Measurements from ENCODE around the gene CTXND1.

Gene CTXND1

DNA sequence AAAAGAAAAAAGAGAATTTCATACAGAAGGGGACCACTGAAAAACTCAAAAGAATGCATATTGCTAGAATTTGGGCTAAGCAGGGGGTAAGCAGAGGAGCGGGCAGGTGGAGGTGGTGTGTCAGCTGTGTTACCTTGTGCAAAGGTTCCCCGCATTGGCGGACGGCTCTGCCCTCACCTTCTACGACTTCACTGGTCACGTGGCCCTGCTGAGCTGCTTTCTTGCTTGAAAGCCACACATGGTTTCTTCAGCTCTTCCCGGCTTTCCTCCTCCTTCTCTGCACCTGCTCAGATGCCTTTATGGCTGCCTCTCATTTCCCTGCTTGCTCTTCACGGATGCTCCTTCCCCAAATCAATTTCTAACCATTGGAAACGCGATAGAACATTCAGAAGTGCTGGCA lies 68.7 kb downstream of the CTXND1 start:
- TF ChIP-seq, protein P1, sequence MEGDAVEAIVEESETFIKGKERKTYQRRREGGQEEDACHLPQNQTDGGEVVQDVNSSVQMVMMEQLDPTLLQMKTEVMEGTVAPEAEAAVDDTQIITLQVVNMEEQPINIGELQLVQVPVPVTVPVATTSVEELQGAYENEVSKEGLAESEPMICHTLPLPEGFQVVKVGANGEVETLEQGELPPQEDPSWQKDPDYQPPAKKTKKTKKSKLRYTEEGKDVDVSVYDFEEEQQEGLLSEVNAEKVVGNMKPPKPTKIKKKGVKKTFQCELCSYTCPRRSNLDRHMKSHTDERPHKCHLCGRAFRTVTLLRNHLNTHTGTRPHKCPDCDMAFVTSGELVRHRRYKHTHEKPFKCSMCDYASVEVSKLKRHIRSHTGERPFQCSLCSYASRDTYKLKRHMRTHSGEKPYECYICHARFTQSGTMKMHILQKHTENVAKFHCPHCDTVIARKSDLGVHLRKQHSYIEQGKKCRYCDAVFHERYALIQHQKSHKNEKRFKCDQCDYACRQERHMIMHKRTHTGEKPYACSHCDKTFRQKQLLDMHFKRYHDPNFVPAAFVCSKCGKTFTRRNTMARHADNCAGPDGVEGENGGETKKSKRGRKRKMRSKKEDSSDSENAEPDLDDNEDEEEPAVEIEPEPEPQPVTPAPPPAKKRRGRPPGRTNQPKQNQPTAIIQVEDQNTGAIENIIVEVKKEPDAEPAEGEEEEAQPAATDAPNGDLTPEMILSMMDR (IDR thresholded peaks at IDR 0.05; ENCODE audit: extremely low read depth, missing control alignments), result no peak
- DNase-seq (ENCODE audit: low spot score), result no peak

DNA sequence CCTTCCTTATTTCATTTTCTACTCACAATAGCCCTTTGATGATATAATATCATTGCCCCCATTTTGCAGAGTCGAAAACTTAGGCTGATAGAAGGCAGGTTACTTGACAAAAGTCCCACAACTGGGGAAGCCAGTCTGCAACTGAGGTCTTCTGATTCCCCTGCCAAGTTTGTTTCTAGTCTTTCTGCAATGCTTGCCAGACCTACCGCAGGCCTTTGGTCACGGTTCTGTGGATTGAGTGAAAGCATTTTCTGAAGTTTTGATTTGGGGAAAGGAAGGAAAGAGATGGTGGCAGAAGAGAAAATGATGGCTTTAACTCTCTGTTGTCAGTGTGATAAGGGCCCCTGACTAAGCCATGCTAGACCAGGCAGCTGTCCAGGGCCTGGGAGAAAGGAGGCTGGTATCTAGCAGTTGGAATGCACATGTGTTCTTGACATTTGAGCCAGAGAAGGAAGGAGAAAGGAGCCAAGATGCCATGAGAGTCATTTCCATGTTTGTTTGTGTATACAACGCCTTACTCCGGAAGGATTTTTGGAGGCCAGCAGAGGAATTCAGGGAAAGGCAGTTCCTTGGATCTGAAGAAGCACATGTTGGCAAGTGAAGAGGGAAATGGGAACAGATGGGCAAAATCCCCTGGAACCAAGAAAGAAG lies 69.3 kb downstream of the CTXND1 start:
- TF ChIP-seq, protein P1 (IDR thresholded peaks at IDR 0.05; ENCODE audit: extremely low read depth, missing control alignments), result no peak
- DNase-seq (ENCODE audit: low spot score), result no peak

DNA sequence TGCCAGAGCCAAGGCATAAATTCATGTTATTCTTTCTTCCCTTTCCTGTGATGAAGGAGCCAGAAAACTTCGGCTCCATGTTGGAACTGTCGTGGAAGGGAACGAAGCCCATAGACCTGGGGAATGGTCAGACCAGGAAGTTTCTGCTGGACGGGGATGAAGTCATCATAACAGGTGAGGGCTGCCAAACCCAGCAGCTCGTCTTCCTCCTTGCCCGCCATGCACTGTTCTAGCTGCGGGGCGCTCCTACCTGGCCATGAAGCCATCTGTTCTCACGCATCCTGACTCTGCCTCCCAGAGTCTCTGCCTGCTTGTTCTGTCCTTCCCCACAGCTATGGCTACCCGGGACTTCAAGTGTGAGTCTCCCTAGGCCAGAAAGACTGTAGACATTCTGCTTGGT lies 71.0 kb downstream of the CTXND1 start:
- TF ChIP-seq, protein P1 (IDR thresholded peaks at IDR 0.05; ENCODE audit: extremely low read depth, missing control alignments), result no peak
- DNase-seq (ENCODE audit: low spot score), result no peak

DNA sequence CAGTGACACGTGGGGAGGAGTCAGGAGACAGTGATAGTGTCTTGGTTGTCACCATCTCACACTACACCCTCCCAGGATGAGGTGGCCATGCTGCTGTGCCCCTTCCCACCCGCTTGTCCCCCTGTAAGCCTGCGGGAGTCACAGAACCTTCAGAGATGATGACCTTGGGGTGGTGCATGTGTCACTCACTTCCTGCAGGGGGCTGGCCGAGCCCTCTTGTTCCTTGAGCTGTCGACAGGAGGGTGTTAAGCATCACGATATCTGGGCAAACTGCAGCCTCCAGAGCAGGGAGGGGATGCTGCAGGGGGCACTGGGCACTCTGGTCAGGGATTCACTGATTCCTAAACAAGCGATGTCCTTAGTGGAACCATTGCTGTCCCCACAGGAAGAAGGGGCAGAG lies 71.5 kb downstream of the CTXND1 start:
- TF ChIP-seq, protein P1 (IDR thresholded peaks at IDR 0.05; ENCODE audit: extremely low read depth, missing control alignments), result no peak
- DNase-seq (ENCODE audit: low spot score), result no peak

DNA sequence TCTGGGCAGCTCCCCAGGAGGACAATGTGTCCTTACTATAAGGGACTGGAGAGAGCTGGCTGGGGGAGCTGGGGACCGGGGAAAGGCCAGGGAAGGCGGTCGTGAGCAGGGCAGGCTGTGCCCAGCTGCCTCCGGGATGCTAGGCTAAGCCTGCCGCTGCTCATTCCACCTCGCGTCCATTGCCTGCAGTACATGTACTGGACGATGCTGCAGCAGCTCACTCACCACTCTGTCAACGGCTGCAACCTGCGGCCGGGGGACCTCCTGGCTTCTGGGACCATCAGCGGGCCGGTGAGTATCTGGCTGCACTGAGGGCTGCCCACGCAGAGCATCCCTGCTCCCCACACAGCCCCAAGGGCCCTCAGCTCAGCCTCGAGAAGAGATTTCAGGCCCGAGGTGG lies 72.1 kb downstream of the CTXND1 start:
- no peak for DNase-seq (ENCODE audit: low spot score)

DNA sequence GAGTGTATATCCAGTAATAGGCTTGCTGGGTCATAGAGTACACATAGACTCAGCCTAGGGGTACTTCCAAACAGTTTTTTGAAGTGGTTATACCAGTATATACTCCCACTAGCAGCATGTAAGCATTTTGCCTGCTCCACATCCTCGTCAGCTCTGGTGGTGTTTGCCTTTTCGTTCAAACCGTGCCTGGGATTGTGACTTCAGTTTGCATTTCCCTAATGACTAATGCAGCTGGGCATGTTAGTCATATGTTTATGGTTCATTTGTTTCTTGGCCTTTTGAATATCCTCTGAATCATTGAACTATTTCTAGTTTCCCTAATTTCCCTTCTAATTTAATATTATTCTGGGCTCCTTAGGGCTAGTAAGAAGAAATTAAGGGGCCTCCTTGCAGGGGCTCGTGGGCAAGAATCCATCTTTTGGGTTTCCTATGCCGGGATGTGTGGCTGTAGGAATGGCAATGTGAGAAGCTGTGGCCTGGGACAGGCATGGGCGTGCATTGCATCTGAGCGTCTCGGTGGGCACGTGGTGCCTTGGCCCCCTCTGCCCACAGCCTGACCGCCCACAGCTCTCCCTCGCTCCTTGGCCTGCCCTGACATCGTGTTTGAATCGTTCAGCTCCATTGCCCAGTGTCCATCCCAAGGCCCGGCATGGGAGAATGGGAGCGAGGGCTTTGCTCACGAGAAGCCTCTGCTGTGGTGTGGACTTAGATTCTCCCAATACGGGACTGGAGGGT lies 72.8 kb downstream of the CTXND1 start:
- no peak for DNase-seq (ENCODE audit: low spot score)
- TF ChIP-seq, protein P1 (IDR thresholded peaks at IDR 0.05; ENCODE audit: extremely low read depth, missing control alignments), result no peak

More for the DNA sequence above, 72.1 kb downstream of the CTXND1 start:
- TF ChIP-seq, protein P1 (IDR thresholded peaks at IDR 0.05; ENCODE audit: extremely low read depth, missing control alignments), result no peak

DNA sequence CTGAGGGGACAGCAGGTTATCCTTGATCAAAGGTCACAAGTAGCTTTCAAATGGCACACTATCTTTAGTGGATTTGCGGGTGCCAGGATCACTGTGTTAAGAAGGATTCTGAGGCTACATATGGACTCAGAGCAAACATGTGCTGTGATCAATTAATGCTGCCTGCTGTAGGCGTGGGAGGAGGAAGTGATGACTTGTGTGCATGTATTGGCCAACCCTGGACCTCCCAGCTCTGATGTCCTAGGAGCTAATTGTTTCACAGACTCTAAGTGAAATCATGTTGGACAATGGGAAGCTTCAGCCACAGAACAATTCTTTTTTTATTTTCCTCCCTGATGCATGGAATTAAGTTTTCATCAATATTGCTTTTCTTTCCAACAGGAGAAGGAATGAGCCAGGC lies 74.9 kb downstream of the CTXND1 start:
- no peak for DNase-seq (ENCODE audit: low spot score)
- TF ChIP-seq, protein P1 (IDR thresholded peaks at IDR 0.05; ENCODE audit: extremely low read depth, missing control alignments), result no peak

Measured in GM20000 (cell line).